HepG2 (cell line): Measurements from ENCODE around the gene TAF6. TPM values are rescaled to one million over a fixed set of nuclear protein-coding genes. Genes with fewer than 3 reads are reported as not detected.

ENCODE experiments used
- DR1 ChIP-seq: sonication (generic); formaldehyde crosslinking; IDR thresholded peaks from 2 replicates; pipeline ENCODE4 v1.8.0; 2021; ENCODE audit warnings: mild to moderate bottlenecking, missing genetic modification reagents, inconsistent platforms
- MAFK ChIP-seq, 2 experiments: IDR thresholded peaks in 1 of 2; conservative IDR thresholded peaks in 1 of 2; 2 replicates each; pipeline ENCODE4 v1.6.1; 2011; ENCODE audit warnings: improper control_type of control experiment in 2 of 2, low read length in 2 of 2
- NAIF1 ChIP-seq: sonication (generic); formaldehyde crosslinking; IDR thresholded peaks from 2 replicates; pipeline ENCODE4 v1.5.0; 2020; ENCODE audit warnings: mild to moderate bottlenecking, missing genetic modification reagents, borderline replicate concordance
- SMARCE1 ChIP-seq: fragments of 450-650 bp; IDR thresholded peaks from 2 replicates; pipeline ENCODE4 v1.6.1; 2017; ENCODE audit warnings: borderline replicate concordance
- TBX2 ChIP-seq: sonication (generic); formaldehyde crosslinking; IDR thresholded peaks from 2 replicates; pipeline ENCODE4 v1.5.0; 2020; ENCODE audit warnings: missing genetic modification reagents, mild to moderate bottlenecking, borderline replicate concordance
- ZFYVE20 ChIP-seq: sonication (generic); formaldehyde crosslinking; IDR thresholded peaks from 2 replicates; pipeline ENCODE4 v1.8.0; 2023; ENCODE audit warnings: low read depth, mild to moderate bottlenecking, moderate library complexity, missing genetic modification reagents, borderline replicate concordance
- ZNF207 ChIP-seq: fragments of 450-650 bp; IDR thresholded peaks from 2 replicates; pipeline ENCODE4 v1.6.1; 2016; ENCODE audit warnings: antibody characterized with exemption, borderline replicate concordance
- ZNF33A ChIP-seq: sonication (generic); formaldehyde crosslinking; IDR thresholded peaks from 2 replicates; pipeline ENCODE4 v1.5.1; 2020; ENCODE audit warnings: missing genetic modification reagents, mild to moderate bottlenecking, moderate library complexity, borderline replicate concordance
- ZNF367 ChIP-seq: sonication (generic); formaldehyde crosslinking; IDR thresholded peaks from 2 replicates; pipeline ENCODE4 v1.4.0; 2020; ENCODE audit warnings: missing genetic modification reagents, borderline replicate concordance
- ZNF468 ChIP-seq: sonication (generic); formaldehyde crosslinking; IDR thresholded peaks from 2 replicates; pipeline ENCODE4 v1.8.0; 2022; ENCODE audit warnings: mild to moderate bottlenecking, moderate library complexity, missing genetic modification reagents
- polyA plus RNA-seq, 8 experiments: library from polyadenylated mRNA; depleted of rRNA in 3 of 8; stranded (reverse) in 7 of 8; unstranded in 1 of 8; fragments of >200 nt; fragmentation: Illumina TruSeq in 4 of 8; extraction: Trizol in 4 of 8; gene quantifications; 2 replicates each; pipeline versions ENCODE4 v1.2.1 to v1.2.3, GENCODE V29; 2011 to 2016; ENCODE audit warnings: low read depth in 4 of 8, missing spikeins in 1 of 8, mixed read lengths in 1 of 8; ENCODE audit not compliant: insufficient read depth in 1 of 8
- total RNA-seq, 5 experiments: library from RNA; depleted of rRNA; stranded (reverse); fragments of >200 nt; fragmentation: Illumina TruSeq; extraction: Trizol; gene quantifications; 2 replicates each; pipeline ENCODE4 v1.2.3, GENCODE V29; 2016; ENCODE audit warnings: low read depth in 1 of 5
- TF ChIP-seq, protein P1 (sequence below): sonication (generic); formaldehyde crosslinking; IDR thresholded peaks from 2 replicates; pipeline ENCODE4 v1.5.1; 2020; ENCODE audit warnings: missing genetic modification reagents, mild to moderate bottlenecking, borderline replicate concordance
- TF ChIP-seq, protein P2 (sequence below): IDR thresholded peaks from 2 replicates; pipeline ENCODE4 v1.6.1; 2012; ENCODE audit warnings: low read depth, low read length, improper control_type of control experiment
- TF ChIP-seq, protein P3 (sequence below): sonication (generic); formaldehyde crosslinking; IDR thresholded peaks from 2 replicates; pipeline ENCODE4 v1.4.0; 2020; ENCODE audit warnings: missing genetic modification reagents
- TF ChIP-seq, protein P4 (sequence below), 2 experiments: fragments of 450-650 bp in 1 of 2; sonication (generic) in 1 of 2; formaldehyde crosslinking; IDR thresholded peaks; 2 replicates each; pipeline versions ENCODE4 v1.5.0 to v1.8.0; 2020 to 2022; ENCODE audit warnings: mild to moderate bottlenecking in 1 of 2, missing genetic modification reagents in 1 of 2

TAF6 gene
- total and polyA plus RNA-seq, 2 of the 13 experiments (the other 11 are each of a cell fraction or from before 2014, with no cell fraction given): 12.9 to 18.8 TPM

DNA sequence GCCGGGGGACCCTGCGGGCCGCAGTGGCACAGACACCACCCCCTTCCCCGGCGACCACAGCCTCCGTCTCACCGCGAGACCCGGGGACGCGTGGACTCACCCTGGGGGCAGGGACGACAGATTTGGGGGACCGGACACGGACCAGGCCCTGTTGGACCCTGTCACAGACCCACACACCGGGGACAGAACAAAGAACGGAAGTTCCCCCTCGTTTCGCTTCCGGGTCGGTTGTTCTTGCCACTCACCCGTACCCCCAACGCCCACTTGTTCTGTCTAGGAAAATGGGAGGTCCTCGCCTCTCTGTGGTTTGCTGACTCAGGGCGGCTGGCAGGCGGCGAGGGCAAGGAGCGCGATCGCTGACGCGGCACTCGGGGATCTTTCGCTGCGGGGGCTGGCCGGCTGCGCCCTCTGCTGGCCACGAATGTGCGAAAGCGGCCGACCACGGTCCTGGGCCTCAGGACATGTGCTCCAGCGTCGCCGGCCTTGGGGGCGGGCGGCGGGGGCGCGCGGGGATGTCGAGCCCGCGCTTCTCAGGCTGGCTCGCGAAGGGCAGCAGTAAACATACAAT lies 37.5 kb downstream of the TAF6 start, which contains the start of gene ZNF3 (continued):
- TF ChIP-seq, protein P1, sequence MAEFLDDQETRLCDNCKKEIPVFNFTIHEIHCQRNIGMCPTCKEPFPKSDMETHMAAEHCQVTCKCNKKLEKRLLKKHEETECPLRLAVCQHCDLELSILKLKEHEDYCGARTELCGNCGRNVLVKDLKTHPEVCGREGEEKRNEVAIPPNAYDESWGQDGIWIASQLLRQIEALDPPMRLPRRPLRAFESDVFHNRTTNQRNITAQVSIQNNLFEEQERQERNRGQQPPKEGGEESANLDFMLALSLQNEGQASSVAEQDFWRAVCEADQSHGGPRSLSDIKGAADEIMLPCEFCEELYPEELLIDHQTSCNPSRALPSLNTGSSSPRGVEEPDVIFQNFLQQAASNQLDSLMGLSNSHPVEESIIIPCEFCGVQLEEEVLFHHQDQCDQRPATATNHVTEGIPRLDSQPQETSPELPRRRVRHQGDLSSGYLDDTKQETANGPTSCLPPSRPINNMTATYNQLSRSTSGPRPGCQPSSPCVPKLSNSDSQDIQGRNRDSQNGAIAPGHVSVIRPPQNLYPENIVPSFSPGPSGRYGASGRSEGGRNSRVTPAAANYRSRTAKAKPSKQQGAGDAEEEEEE (CRISPR knock-in tag): no peak; the same call in 1 of the 2 replicates
- TF ChIP-seq DR1: peak; percentile 85
- no peak for TF ChIP-seq ZNF367 (CRISPR knock-in tag)
- TF ChIP-seq, protein P2, sequence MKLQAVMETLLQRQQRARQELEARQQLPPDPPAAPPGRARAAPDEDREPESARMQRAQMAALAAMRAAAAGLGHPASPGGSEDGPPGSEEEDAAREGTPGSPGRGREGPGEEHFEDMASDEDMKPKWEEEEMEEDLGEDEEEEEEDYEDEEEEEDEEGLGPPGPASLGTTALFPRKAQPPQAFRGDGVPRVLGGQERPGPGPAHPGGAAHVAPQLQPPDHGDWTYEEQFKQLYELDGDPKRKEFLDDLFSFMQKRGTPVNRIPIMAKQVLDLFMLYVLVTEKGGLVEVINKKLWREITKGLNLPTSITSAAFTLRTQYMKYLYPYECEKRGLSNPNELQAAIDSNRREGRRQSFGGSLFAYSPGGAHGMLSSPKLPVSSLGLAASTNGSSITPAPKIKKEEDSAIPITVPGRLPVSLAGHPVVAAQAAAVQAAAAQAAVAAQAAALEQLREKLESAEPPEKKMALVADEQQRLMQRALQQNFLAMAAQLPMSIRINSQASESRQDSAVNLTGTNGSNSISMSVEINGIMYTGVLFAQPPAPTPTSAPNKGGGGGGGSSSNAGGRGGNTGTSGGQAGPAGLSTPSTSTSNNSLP: no peak
- TF ChIP-seq ZNF468 (CRISPR knock-in tag): no peak
- TF ChIP-seq MAFK (conservative IDR thresholded peaks at IDR 0.05 in 1 of 2, IDR thresholded peaks at IDR 0.05 in 1 of 2; ENCODE audit: low read length in 2 of 2): peak; percentile 99 to 100
- TF ChIP-seq ZNF207: no peak
- no peak for TF ChIP-seq SMARCE1
- TF ChIP-seq, protein P3, sequence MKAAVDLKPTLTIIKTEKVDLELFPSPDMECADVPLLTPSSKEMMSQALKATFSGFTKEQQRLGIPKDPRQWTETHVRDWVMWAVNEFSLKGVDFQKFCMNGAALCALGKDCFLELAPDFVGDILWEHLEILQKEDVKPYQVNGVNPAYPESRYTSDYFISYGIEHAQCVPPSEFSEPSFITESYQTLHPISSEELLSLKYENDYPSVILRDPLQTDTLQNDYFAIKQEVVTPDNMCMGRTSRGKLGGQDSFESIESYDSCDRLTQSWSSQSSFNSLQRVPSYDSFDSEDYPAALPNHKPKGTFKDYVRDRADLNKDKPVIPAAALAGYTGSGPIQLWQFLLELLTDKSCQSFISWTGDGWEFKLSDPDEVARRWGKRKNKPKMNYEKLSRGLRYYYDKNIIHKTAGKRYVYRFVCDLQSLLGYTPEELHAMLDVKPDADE (CRISPR knock-in tag): 0 out of 2 replicates have a peak, but pooled peaks have one; percentile 67
- TF ChIP-seq, protein P4, sequence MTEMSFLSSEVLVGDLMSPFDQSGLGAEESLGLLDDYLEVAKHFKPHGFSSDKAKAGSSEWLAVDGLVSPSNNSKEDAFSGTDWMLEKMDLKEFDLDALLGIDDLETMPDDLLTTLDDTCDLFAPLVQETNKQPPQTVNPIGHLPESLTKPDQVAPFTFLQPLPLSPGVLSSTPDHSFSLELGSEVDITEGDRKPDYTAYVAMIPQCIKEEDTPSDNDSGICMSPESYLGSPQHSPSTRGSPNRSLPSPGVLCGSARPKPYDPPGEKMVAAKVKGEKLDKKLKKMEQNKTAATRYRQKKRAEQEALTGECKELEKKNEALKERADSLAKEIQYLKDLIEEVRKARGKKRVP (CRISPR knock-in tag; IDR thresholded peaks at IDR 0.05): peak in 1 of 2 experiments; percentile 66; a peak in 1 of 4 replicates
- peak; percentile 88 for TF ChIP-seq TBX2 (CRISPR knock-in tag)
- TF ChIP-seq ZFYVE20: 0 out of 2 replicates have a peak, but pooled peaks have one; percentile 31
- TF ChIP-seq ZNF33A (CRISPR knock-in tag): peak; percentile 90
- peak; percentile 83 for TF ChIP-seq NAIF1 (CRISPR knock-in tag)
